ENCODE results near the gene LVRN.

Gene LVRN

GRCh38 chr5:115961381-115962238, 665 bp upstream of the LVRN start:
- DNase-seq: no peak

GRCh38 chr5:115962565-115963402, 509 bp downstream of the LVRN start:
- DNase-seq: no peak

GRCh38 chr5:115963566-115963965, 1.3 kb downstream of the LVRN start:
- no peak for DNase-seq

GRCh38 chr5:115968770-115969169, 6.5 kb downstream of the LVRN start:
- DNase-seq: no peak

- DNase-seq: no peak
These were observed 14.8 kb downstream of the LVRN start for GRCh38 chr5:115977096-115977495.

GRCh38 chr5:115977988-115978387, 15.7 kb downstream of the LVRN start:
- no peak for DNase-seq

- no peak for DNase-seq
These were observed 16.5 kb downstream of the LVRN start for GRCh38 chr5:115978779-115979178.

GRCh38 chr5:115979201-115980041, 17.1 kb downstream of the LVRN start:
- no peak for DNase-seq

GRCh38 chr5:115983519-115983918, 21.2 kb downstream of the LVRN start:
- DNase-seq: no peak

- no peak for DNase-seq
These were observed 23.8 kb downstream of the LVRN start for GRCh38 chr5:115985802-115986757.

GRCh38 chr5:115988002-115988401, 25.7 kb downstream of the LVRN start:
- no peak for DNase-seq

GRCh38 chr5:115992848-115993350, 30.6 kb downstream of the LVRN start:
- no peak for DNase-seq

- no peak for DNase-seq
These were observed 33.1 kb downstream of the LVRN start for GRCh38 chr5:115995351-115995750.

GRCh38 chr5:116002116-116002906, 40.0 kb downstream of the LVRN start:
- DNase-seq: no peak

- no peak for DNase-seq
These were observed 42.0 kb downstream of the LVRN start for GRCh38 chr5:116004248-116004647.

- DNase-seq: no peak
These were observed 47.5 kb downstream of the LVRN start for GRCh38 chr5:116009806-116010205.

GRCh38 chr5:116011046-116011445, 48.8 kb downstream of the LVRN start:
- DNase-seq: no peak

- DNase-seq: no peak
These were observed 51.0 kb downstream of the LVRN start for GRCh38 chr5:116013207-116013785.

GRCh38 chr5:116013936-116014335, 51.7 kb downstream of the LVRN start:
- DNase-seq: no peak

- DNase-seq: no peak
These were observed 61.3 kb downstream of the LVRN start for GRCh38 chr5:116023619-116024018.

Data from Kasumi-1 (cell line).